ENCODE measurements around the gene TBC1D1. TPM values are rescaled to one million over a fixed set of nuclear protein-coding genes. Genes with fewer than 3 reads are reported as not detected.

Gene TBC1D1
- total RNA-seq, 1 experiment from 2014 or later: 28.5 TPM

GRCh38 chr4:37862961-37863360 is 27.9 kb upstream of the TBC1D1 start:
- BruUV-seq (replicated peaks): no TSS peak
- intact Hi-C loops (cut with micrococcal nuclease; ENCODE audit: unreplicated experiment): no loop called here
- Histone ChIP-seq H3K4me3 (ENCODE audit: low read depth, low read length) (no peak overlapping the region), H3K9me3 (no peaks in the 10 kb centered on the region), H3K27me3 (replicated peaks; ENCODE audit: control insufficient read depth, insufficient read depth, low read length) (no peaks in the 10 kb centered on the region), H3K4me1 (no peaks in the 10 kb centered on the region), H3K36me3 (ENCODE audit: control insufficient read depth, insufficient read depth, low read length) (0 out of 2 replicates have a peak, but pooled peaks cover 1% of the 10 kb centered on the region)
- Mint-ChIP-seq H3K4me3 (ENCODE audit: unreplicated experiment) (no peak overlapping the region), H3K36me3 (ENCODE audit: insufficient read depth, unreplicated experiment) (peaks cover 29% of the 10 kb centered on the region), H3K9me3 (ENCODE audit: unreplicated experiment) (no peaks in the 10 kb centered on the region), H3K27me3 (ENCODE audit: insufficient read depth, unreplicated experiment) (no peaks in the 10 kb centered on the region), H3K27ac (ENCODE audit: unreplicated experiment) (no peak overlapping the region), H3K4me1 (ENCODE audit: low read depth, unreplicated experiment) (no peaks in the 10 kb centered on the region)
- DNase-seq: no peak
- TF ChIP-seq CTCF (IDR thresholded peaks at IDR 0.05; ENCODE audit: insufficient read depth in 1 of 2, low read depth in 1 of 2, low read length in 1 of 2, severe bottlenecking in 1 of 2, unreplicated experiment in 1 of 2): no peak
- POLR2A ChIA-PET: no interaction called here
- CTCF ChIA-PET: no interaction called here

GRCh38 chr4:37864786-37865185 is 26.1 kb upstream of the TBC1D1 start:
- POLR2A ChIA-PET: no interaction called here
- Histone ChIP-seq H3K36me3 (ENCODE audit: control insufficient read depth, insufficient read depth, low read length) (0 out of 2 replicates have a peak, but pooled peaks cover 1% of the 10 kb centered on the region), H3K9me3 (no peaks in the 10 kb centered on the region), H3K27me3 (replicated peaks; ENCODE audit: control insufficient read depth, insufficient read depth, low read length) (no peaks in the 10 kb centered on the region), H3K4me1 (no peaks in the 10 kb centered on the region), H3K4me3 (ENCODE audit: low read depth, low read length) (no peak overlapping the region)
- H3K4me3 Mint-ChIP-seq (ENCODE audit: unreplicated experiment): no peak overlapping the region
- H3K9me3 Mint-ChIP-seq (ENCODE audit: unreplicated experiment): no peaks in the 10 kb centered on the region
- no peaks in the 10 kb centered on the region for H3K4me1 Mint-ChIP-seq (ENCODE audit: low read depth, unreplicated experiment)
- no peak for TF ChIP-seq CTCF (IDR thresholded peaks at IDR 0.05; ENCODE audit: insufficient read depth in 1 of 2, low read depth in 1 of 2, low read length in 1 of 2, severe bottlenecking in 1 of 2, unreplicated experiment in 1 of 2)
- H3K27ac Mint-ChIP-seq (ENCODE audit: unreplicated experiment): no peak overlapping the region
- intact Hi-C loops (cut with micrococcal nuclease; ENCODE audit: unreplicated experiment): no loop called here
- BruUV-seq (replicated peaks): no TSS peak
- DNase-seq: no peak
- H3K27me3 Mint-ChIP-seq (ENCODE audit: insufficient read depth, unreplicated experiment): no peaks in the 10 kb centered on the region
- peaks cover 24% of the 10 kb centered on the region for H3K36me3 Mint-ChIP-seq (ENCODE audit: insufficient read depth, unreplicated experiment)
- CTCF ChIA-PET: no interaction called here

- no peak overlapping the region for H3K4me3 Mint-ChIP-seq (ENCODE audit: unreplicated experiment)
- no peaks in the 10 kb centered on the region for H3K4me1 Mint-ChIP-seq (ENCODE audit: low read depth, unreplicated experiment)
- H3K27me3 Mint-ChIP-seq (ENCODE audit: insufficient read depth, unreplicated experiment): no peaks in the 10 kb centered on the region
- intact Hi-C loops (cut with micrococcal nuclease; ENCODE audit: unreplicated experiment): no loop called here
- Histone ChIP-seq H3K36me3 (ENCODE audit: control insufficient read depth, insufficient read depth, low read length) (0 out of 2 replicates have a peak, but pooled peaks cover 1% of the 10 kb centered on the region), H3K27me3 (replicated peaks; ENCODE audit: control insufficient read depth, insufficient read depth, low read length) (no peaks in the 10 kb centered on the region), H3K4me3 (ENCODE audit: low read depth, low read length) (no peak overlapping the region), H3K9me3 (no peaks in the 10 kb centered on the region), H3K4me1 (no peaks in the 10 kb centered on the region)
- no TSS peak for BruUV-seq (replicated peaks)
- TF ChIP-seq CTCF (IDR thresholded peaks at IDR 0.05; ENCODE audit: insufficient read depth in 1 of 2, low read depth in 1 of 2, low read length in 1 of 2, severe bottlenecking in 1 of 2, unreplicated experiment in 1 of 2): no peak
- no peak for DNase-seq
- no peaks in the 10 kb centered on the region for H3K9me3 Mint-ChIP-seq (ENCODE audit: unreplicated experiment)
- CTCF ChIA-PET: no interaction called here
- no peak overlapping the region for H3K27ac Mint-ChIP-seq (ENCODE audit: unreplicated experiment)
- peaks cover 24% of the 10 kb centered on the region for H3K36me3 Mint-ChIP-seq (ENCODE audit: insufficient read depth, unreplicated experiment)
- POLR2A ChIA-PET: no interaction called here
Observed at GRCh38 chr4:37865450-37865849, 25.4 kb upstream of the TBC1D1 start.

Measured in Caco-2 (cell line).